Medulla oblongata (tissue), 1 donor: ENCODE results near the gene DIDO1.

ENCODE experiments used
- DNase-seq: peaks from one replicate; pipeline ENCODE4 v3.0.0-alpha.2; 2015; ENCODE audit errors: extremely low spot score

DIDO1 gene

GRCh38 chr20:62895539-62895938, 30.8 kb downstream of the DIDO1 start:
- DNase-seq, result no peak

GRCh38 chr20:62894261-62894660, 32.0 kb downstream of the DIDO1 start:
- DNase-seq, result no peak

GRCh38 chr20:62893700-62894099, 32.6 kb downstream of the DIDO1 start:
- no peak for DNase-seq

- no peak for DNase-seq
Observed at GRCh38 chr20:62892348-62893304, 33.7 kb downstream of the DIDO1 start.

GRCh38 chr20:62891111-62891510, 35.2 kb downstream of the DIDO1 start:
- DNase-seq, result no peak

- peak; percentile 53 for DNase-seq
Observed at GRCh38 chr20:62890444-62890843, 35.9 kb downstream of the DIDO1 start.

- DNase-seq, result no peak
Observed at GRCh38 chr20:62889871-62890270, 36.4 kb downstream of the DIDO1 start.

- no peak for DNase-seq
Observed at GRCh38 chr20:62889411-62889810, 36.9 kb downstream of the DIDO1 start.

GRCh38 chr20:62888910-62889309, 37.4 kb downstream of the DIDO1 start:
- DNase-seq, result no peak

- DNase-seq, result no peak
Observed at GRCh38 chr20:62888406-62888805, 37.9 kb downstream of the DIDO1 start.

- DNase-seq, result no peak
Observed at GRCh38 chr20:62887860-62888239, 38.5 kb downstream of the DIDO1 start.

GRCh38 chr20:62887152-62887859, 39.0 kb downstream of the DIDO1 start:
- no peak for DNase-seq

- no peak for DNase-seq
Observed at GRCh38 chr20:62886709-62887058, 39.6 kb downstream of the DIDO1 start.

- no peak for DNase-seq
Observed at GRCh38 chr20:62885896-62886708, 40.2 kb downstream of the DIDO1 start.

- no peak for DNase-seq
Observed at GRCh38 chr20:62885046-62885895, 41.0 kb downstream of the DIDO1 start.

- no peak for DNase-seq
Observed at GRCh38 chr20:62884556-62884955, 41.7 kb downstream of the DIDO1 start.

- no peak for DNase-seq
Observed at GRCh38 chr20:62882426-62882825, 43.9 kb downstream of the DIDO1 start.

GRCh38 chr20:62881662-62882395, 44.5 kb downstream of the DIDO1 start:
- no peak for DNase-seq

GRCh38 chr20:62880935-62881661, 45.2 kb downstream of the DIDO1 start:
- no peak for DNase-seq
